Activated T-cell treated with anti-CD3 and anti-CD28 coated beads, Interleukin-2, amount 50 U/mL, for 48 hours (primary cell): ENCODE results near the gene ASPSCR1.

Experiments
- DNase-seq, 2 experiments: peaks; one replicate each; pipeline ENCODE4 v3.0.0-alpha.2; 2020

The ASPSCR1 gene

GRCh38 chr17:82015311-82015971 is 38.0 kb downstream of the ASPSCR1 start:
- DNase-seq: no peak

GRCh38 chr17:82016061-82016874 is 38.8 kb downstream of the ASPSCR1 start:
- DNase-seq: no peak

GRCh38 chr17:82016875-82017459 is 39.5 kb downstream of the ASPSCR1 start:
- DNase-seq: no peak

GRCh38 chr17:82017612-82018151 is 40.3 kb downstream of the ASPSCR1 start:
- DNase-seq: no peak

GRCh38 chr17:82018152-82018988 is 40.9 kb downstream of the ASPSCR1 start:
- no peak for DNase-seq

GRCh38 chr17:82018989-82019689 is 41.7 kb downstream of the ASPSCR1 start:
- no peak for DNase-seq

GRCh38 chr17:82019690-82020571 is 42.5 kb downstream of the ASPSCR1 start:
- peak; percentile 82 to 85 for DNase-seq

- DNase-seq: no peak
Observed at GRCh38 chr17:82020572-82021106, 43.2 kb downstream of the ASPSCR1 start.

GRCh38 chr17:82021107-82021899 is 43.9 kb downstream of the ASPSCR1 start:
- DNase-seq: peak; percentile 74 to 78

GRCh38 chr17:82021900-82022309 is 44.5 kb downstream of the ASPSCR1 start:
- peak in 1 of 2 experiments; percentile 43 for DNase-seq

- no peak for DNase-seq
Observed at GRCh38 chr17:82022310-82022980, 45.0 kb downstream of the ASPSCR1 start, which contains the start of gene CENPX. TSS of gene CENPX (minus strand) at chr17:82022878. CDS start at chr17:82022861, 17 bp downstream.

GRCh38 chr17:82022981-82023446 is 45.6 kb downstream of the ASPSCR1 start, which contains the start of gene LRRC45:
TSS of gene LRRC45 (plus strand) at chr17:82023305. CDS start at chr17:82023644, 339 bp downstream.
- DNase-seq: peak; percentile 99 to 100

GRCh38 chr17:82023447-82024241 is 46.2 kb downstream of the ASPSCR1 start:
- peak; percentile 55 to 62 for DNase-seq

- DNase-seq: no peak
Observed at GRCh38 chr17:82024859-82025258, 47.4 kb downstream of the ASPSCR1 start.

- DNase-seq: no peak
Observed at GRCh38 chr17:82025401-82026107, 48.1 kb downstream of the ASPSCR1 start.

- DNase-seq: no peak
Observed at GRCh38 chr17:82028246-82028645, 50.8 kb downstream of the ASPSCR1 start.

GRCh38 chr17:82028966-82029365 is 51.5 kb downstream of the ASPSCR1 start:
- no peak for DNase-seq
